ENCODE data around the gene MYOG. TPM values are rescaled to one million over a fixed set of nuclear protein-coding genes. Genes with fewer than 3 reads are reported as not detected.

The MYOG gene
- total and polyA plus RNA-seq, 10 of the 15 experiments (the other 5 are each of a cell fraction or from before 2014, with no cell fraction given): not detected

- no peak overlapping the region for H3K27ac ChIP-seq (ENCODE audit: control insufficient read depth, insufficient read depth)
- no peak overlapping the region for H2AFZ ChIP-seq (ENCODE audit: control insufficient read depth, low read depth, low read length)
- ChIA-PET CTCF (no interaction called here), SMC1A (ENCODE audit: uncharacterized antibody, unreplicated experiment) (no interaction called here), RAD21 (ENCODE audit: unreplicated experiment) (no interaction called here), POLR2A (interaction anchor here (0.7 kb wide), 2 partner anchors 146 to 148 kb away, joined by 4 to 5 read pairs; no protein-coding TSS in a partner anchor)
- no peak for DNase-seq (ENCODE audit: low read depth, low spot score)
- peaks cover 2% of the 10 kb centered on the region; the same call in 1 of the 3 replicates for H3K9me3 ChIP-seq (replicated peaks; ENCODE audit: control insufficient read depth, insufficient read depth, low read length)
- H3K9ac ChIP-seq (ENCODE audit: control insufficient read depth, insufficient read depth, low read length): no peak overlapping the region
- ATAC-seq: no peak
- H3K4me3 ChIP-seq: no peak overlapping the region
- H3K27me3 ChIP-seq (replicated peaks in 1 of 2; ENCODE audit: control insufficient read depth in 2 of 2, insufficient read depth in 2 of 2, low read length in 1 of 2): peaks cover 0 to 2% of the 10 kb centered on the region in 2 experiments; a peak in 2 of 4 replicates
- H4K20me1 ChIP-seq (ENCODE audit: control insufficient read depth, insufficient read depth): no peaks in the 10 kb centered on the region
- TF ChIP-seq CHD4 (IDR thresholded peaks at IDR 0.05): no peak
- no peak for TF ChIP-seq JUND (IDR thresholded peaks at IDR 0.05; ENCODE audit: low read depth, low read length)
- TF ChIP-seq IRF4 (IDR thresholded peaks at IDR 0.05; ENCODE audit: low read depth, low read length): no peak
- TF ChIP-seq CREB1 (IDR thresholded peaks at IDR 0.05; ENCODE audit: low read depth): no peak
- no peak for TF ChIP-seq USF1 (IDR thresholded peaks at IDR 0.05; ENCODE audit: borderline replicate concordance, extremely low read length, insufficient read depth, low read depth, low read length)
- TF ChIP-seq ZNF24 (IDR thresholded peaks at IDR 0.05): no peak
- no peak for TF ChIP-seq STAT1 (conservative IDR thresholded peaks at IDR 0.05)
- TF ChIP-seq STAT3 (IDR thresholded peaks at IDR 0.05; ENCODE audit: low read depth, low read length): no peak
- TF ChIP-seq KDM1A (IDR thresholded peaks at IDR 0.05; ENCODE audit: borderline replicate concordance): no peak
- TF ChIP-seq NR2C1 (IDR thresholded peaks at IDR 0.05): no peak
- no peak for TF ChIP-seq EGR1 (IDR thresholded peaks at IDR 0.05; ENCODE audit: borderline replicate concordance in 1 of 2, low read depth in 2 of 2, low read length in 2 of 2)
- TF ChIP-seq SMARCA5 (IDR thresholded peaks at IDR 0.05): no peak
- TF ChIP-seq MLLT1 (IDR thresholded peaks at IDR 0.05): no peak
- TF ChIP-seq WRNIP1 (IDR thresholded peaks at IDR 0.05; ENCODE audit: borderline replicate concordance, low read depth, low read length): no peak
- no peak for TF ChIP-seq ATF3 (IDR thresholded peaks at IDR 0.05; ENCODE audit: borderline replicate concordance, extremely low read depth, low read depth, low read length)
- TF ChIP-seq SIX5 (IDR thresholded peaks at IDR 0.05; ENCODE audit: low read depth, low read length, severe bottlenecking): no peak
- TF ChIP-seq SKIL (IDR thresholded peaks at IDR 0.05; ENCODE audit: low read depth, poor library complexity, severe bottlenecking): no peak
- TF ChIP-seq RELB (IDR thresholded peaks at IDR 0.05; ENCODE audit: low read depth): no peak
- H3K4me1 ChIP-seq (ENCODE audit: control insufficient read depth, insufficient read depth, low read length): no peaks in the 10 kb centered on the region
- in situ Hi-C loops (cut with MboI): no loop called here
- intact Hi-C loops (cut with micrococcal nuclease; ENCODE audit: unreplicated experiment): no loop called here
- FAIRE-seq: no peak
- no peaks in the 10 kb centered on the region for H3K79me2 ChIP-seq (ENCODE audit: control insufficient read depth, insufficient read depth, low read length)
- WGBS (ENCODE audit: insufficient coverage, insufficient replicate concordance, low lambda C conversion rate, missing lambda C conversion rate): 10% methylated on average over 4 of the region's 4 CpGs
- BruUV-seq (replicated peaks): no TSS peak
- H3K36me3 ChIP-seq (ENCODE audit: control insufficient read depth in 2 of 2, insufficient read depth in 2 of 2, low read length in 1 of 2): no peaks in the 10 kb centered on the region
- no peak overlapping the region for H3K4me2 ChIP-seq (ENCODE audit: control insufficient read depth, insufficient read depth)
Measured at GRCh38 chr1:203091199-203091477, 5.3 kb upstream of the MYOG start.
